ENCODE data around the gene CRIP3.

CRIP3 gene

DNA sequence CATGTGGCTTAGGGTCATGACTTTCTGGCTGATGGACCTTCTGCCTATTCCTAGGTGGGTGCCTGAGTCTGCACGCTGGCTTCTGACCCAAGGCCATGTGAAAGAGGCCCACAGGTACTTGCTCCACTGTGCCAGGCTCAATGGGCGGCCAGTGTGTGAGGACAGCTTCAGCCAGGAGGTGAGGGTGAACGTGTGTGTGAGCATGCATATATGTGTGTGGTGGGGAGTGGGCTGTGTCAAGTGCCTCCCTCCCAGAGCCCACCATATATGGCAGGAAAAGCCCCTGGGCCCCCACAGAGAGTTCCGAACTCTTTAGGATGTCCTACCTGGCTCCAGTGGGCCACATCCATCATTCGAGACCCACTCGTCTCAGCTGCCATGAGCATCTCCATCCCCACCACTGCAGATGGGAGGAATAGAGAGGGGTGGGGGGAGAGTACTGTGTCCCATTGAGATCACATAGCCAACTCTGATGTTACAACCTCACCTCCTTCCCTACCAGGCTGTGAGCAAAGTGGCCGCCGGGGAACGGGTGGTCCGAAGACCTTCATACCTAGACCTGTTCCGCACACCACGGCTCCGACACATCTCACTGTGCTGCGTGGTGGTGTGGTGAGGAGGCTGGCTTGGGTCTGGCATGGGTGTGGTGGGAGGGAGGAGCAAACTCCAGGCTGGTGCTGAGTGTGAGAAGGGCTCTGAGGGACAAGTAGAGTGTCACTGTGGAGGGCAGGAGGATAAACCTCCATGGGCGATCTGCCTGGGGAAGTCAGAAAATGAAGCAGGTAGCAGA lies 7.3 kb downstream of the CRIP3 start:
- no peaks in the 10 kb centered on the region for H3K9me3 Mint-ChIP-seq
- H3K27ac Mint-ChIP-seq = no peak overlapping the region
- intact Hi-C loops (cut with micrococcal nuclease) = no loop called here
- peaks cover 23% of the 10 kb centered on the region for H3K27me3 Mint-ChIP-seq
- no peaks in the 10 kb centered on the region for H3K36me3 Mint-ChIP-seq (ENCODE audit: low read depth)
- no peak overlapping the region for H3K4me3 Mint-ChIP-seq
- H3K4me1 Mint-ChIP-seq (ENCODE audit: low read depth) = peaks cover 7% of the 10 kb centered on the region

DNA sequence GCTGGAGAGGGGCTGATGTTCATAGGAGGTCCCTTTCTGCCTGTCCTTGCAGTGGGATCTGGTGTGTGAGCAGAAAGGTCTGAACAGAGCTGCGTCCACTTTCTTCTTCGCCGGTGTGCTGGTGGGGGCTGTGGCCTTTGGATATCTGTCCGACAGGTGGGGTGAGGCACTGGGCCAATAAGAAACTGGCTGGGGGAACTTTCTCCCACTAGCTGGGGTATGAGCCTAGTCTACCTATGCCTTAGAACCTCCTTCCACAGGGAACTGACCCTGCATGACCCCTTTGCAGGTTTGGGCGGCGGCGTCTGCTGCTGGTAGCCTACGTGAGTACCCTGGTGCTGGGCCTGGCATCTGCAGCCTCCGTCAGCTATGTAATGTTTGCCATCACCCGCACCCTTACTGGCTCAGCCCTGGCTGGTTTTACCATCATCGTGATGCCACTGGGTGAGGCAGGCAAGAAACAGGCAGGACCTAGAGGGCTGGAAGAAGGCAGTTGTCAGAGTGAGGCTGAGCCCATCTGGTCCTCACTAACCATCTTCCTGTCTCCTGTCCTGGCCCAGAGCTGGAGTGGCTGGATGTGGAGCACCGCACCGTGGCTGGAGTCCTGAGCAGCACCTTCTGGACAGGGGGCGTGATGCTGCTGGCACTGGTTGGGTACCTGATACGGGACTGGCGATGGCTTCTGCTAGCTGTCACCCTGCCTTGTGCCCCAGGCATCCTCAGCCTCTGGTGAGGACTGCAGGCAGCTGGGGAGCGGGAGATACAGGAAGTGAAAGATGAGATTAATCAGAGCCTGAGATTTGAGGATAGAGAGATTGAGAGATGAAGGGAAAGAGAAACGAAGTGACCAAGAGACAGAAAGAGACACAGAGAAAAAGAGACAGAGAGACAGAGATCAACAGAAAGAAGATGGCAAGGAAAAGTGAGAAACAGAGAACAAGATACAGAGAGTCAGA lies 9.0 kb downstream of the CRIP3 start:
- H3K27ac Mint-ChIP-seq = no peak overlapping the region
- no peaks in the 10 kb centered on the region for H3K9me3 Mint-ChIP-seq
- intact Hi-C loops (cut with micrococcal nuclease) = no loop called here
- H3K4me1 Mint-ChIP-seq (ENCODE audit: low read depth) = peaks cover 7% of the 10 kb centered on the region
- H3K27me3 Mint-ChIP-seq = peaks cover 23% of the 10 kb centered on the region
- no peaks in the 10 kb centered on the region for H3K36me3 Mint-ChIP-seq (ENCODE audit: low read depth)
- H3K4me3 Mint-ChIP-seq = no peak overlapping the region

DNA sequence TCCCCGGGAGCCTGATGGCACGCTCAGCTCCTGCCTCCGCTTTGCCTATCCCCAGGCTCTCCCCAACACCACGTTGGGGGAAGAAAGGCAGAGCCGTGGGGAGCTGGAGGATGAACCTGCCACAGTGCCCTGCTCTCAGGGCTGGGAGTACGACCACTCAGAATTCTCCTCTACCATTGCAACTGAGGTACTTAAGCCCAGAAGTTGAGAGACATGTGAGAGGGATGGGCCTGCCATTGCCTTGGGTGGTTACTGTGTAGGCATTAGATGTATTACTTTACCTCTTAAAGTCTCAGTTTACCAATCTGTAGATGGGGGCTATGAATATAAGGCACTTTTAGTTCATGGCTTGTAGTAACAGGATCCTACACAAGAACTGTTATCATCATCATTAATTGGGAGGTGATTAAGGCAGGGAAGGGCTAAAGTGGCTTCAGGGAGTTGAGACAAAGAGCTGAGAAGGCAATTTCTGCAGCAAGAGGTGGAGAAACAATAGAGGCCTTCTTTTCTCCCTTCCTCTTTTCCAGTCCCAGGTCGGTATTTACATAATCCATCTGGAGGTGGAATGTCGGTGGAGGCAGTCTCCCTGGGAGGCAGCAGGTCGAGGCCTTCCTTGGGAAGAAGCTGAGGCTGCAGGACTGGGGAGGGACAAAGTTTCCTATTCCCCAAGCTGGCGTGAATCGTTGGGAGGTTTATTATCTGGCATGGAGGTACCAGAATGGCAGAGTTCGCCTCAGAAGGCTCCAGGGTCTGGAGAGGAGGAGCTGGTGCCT lies 9.9 kb downstream of the CRIP3 start:
- H3K27ac Mint-ChIP-seq = no peak overlapping the region
- intact Hi-C loops (cut with micrococcal nuclease) = no loop called here
- peaks cover 23% of the 10 kb centered on the region for H3K27me3 Mint-ChIP-seq
- no peak overlapping the region for H3K4me3 Mint-ChIP-seq
- H3K9me3 Mint-ChIP-seq = no peaks in the 10 kb centered on the region
- peaks cover 7% of the 10 kb centered on the region for H3K4me1 Mint-ChIP-seq (ENCODE audit: low read depth)
- no peaks in the 10 kb centered on the region for H3K36me3 Mint-ChIP-seq (ENCODE audit: low read depth)

DNA sequence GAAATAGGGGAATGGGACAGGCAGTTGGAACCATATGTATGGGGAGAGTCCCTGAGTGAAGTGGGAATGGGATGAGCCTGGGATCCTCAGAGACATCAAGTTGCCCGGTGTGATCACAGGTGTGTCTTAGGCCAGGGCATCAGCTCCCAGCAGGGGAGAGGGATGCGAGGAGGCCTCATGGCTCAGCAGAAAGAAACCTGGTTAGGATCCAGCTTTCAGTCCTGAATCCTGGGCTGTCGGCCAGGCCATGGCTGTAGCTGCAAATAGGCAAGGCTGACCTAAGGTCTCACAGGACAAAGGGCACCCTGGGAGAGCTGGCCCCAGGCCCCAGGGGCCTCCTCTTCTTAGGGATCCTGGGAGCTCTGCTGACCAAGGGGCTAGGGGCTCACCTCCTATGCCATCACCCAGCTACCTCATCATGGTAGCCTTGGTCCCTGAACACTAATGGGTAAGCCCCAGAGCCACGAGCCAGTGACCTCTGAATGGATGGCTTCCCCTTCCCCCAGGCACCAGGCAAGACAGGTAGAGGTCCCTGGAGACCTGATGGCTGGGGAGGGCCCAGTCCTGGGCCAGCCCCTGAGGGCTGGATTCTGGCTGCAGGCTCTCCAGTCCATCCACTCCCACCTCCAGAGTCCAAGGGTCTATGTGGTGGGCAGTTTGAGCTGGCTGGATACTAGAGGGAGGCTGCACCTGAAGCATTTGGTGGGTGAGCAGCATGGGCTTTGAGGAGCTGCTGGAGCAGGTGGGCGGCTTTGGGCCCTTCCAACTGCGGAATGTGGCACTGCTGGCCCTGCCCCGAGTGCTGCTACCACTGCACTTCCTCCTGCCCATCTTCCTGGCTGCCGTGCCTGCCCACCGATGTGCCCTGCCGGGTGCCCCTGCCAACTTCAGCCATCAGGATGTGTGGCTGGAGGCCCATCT lies 10.7 kb downstream of the CRIP3 start, which contains the start of gene SLC22A7:
Gene SLC22A7, plus strand, starts transcription at position 617 of the 921 bp plus-strand sequence. Its CDS starts 99 bp downstream, at position 716.
- no peaks in the 10 kb centered on the region for H3K36me3 Mint-ChIP-seq (ENCODE audit: low read depth)
- H3K27ac Mint-ChIP-seq = no peak within 1 kb of the TSS
- peaks cover 23% of the 10 kb centered on the region for H3K27me3 Mint-ChIP-seq
- peaks cover 7% of the 10 kb centered on the region for H3K4me1 Mint-ChIP-seq (ENCODE audit: low read depth)
- intact Hi-C loops (cut with micrococcal nuclease) = no loop called here
- no peak within 1 kb of the TSS for H3K4me3 Mint-ChIP-seq
- no peaks in the 10 kb centered on the region for H3K9me3 Mint-ChIP-seq

DNA sequence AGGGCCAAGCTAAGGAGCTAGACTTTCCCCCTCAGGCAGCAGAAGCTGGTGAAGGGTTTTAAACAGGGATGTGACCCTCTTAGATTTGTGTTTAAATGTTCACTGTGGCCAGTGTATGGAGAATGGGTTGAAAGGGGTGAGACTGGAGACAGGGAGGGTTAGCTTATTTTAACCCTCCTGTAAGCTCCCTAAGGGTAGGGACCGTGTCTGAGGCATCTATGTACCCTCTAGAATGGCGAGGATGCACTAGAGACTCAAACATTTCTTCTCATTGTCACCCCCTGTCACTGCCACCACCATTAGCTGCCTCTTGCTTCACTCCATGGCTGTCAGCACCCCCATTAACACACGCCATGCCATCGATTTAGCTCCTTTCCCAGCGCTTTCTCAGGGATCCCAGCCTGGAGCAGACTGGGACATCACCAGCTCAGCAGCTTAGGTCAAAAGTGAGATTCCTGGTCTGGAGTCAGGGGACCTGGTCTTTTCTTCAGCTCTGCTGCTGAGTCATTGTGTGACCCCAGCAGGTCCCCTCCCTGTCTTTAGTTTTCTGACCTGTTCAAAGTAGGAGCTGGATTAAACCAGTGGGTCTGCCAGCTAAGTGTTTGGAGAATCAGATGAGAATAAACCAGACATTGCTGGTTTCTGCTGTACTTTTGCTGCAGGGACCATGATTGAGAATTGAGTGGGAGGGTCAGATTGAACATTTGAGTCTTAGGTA lies 11.7 kb downstream of the CRIP3 start:
- Mint-ChIP-seq H3K27ac (no peak overlapping the region), H3K27me3 (peaks cover 21% of the 10 kb centered on the region), H3K36me3 (ENCODE audit: low read depth) (no peaks in the 10 kb centered on the region), H3K4me3 (no peak overlapping the region), H3K9me3 (no peaks in the 10 kb centered on the region), H3K4me1 (ENCODE audit: low read depth) (peaks cover 7% of the 10 kb centered on the region)
- intact Hi-C loops (cut with micrococcal nuclease) = no loop called here

DNA sequence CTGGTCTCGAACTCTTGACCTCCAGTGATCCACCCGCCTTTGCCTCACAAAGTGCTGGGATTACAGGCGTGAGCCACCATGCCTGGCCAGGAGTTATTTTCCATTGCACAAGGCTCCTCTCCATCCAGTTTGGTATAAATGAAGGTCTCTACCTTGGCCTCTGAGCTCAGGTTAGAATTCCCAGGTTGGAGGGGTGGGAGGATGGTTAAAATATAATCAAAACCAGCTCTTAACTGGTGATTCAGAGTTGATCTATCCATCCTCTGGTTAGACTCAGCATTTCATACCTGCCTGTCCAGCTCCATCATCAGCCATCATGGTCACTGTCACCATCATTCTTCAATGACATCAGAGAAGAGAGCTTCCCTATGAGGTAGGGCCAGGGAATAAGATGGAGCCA lies 13.2 kb downstream of the CRIP3 start:
- peaks cover 7% of the 10 kb centered on the region for H3K4me1 Mint-ChIP-seq (ENCODE audit: low read depth)
- intact Hi-C loops (cut with micrococcal nuclease) = no loop called here
- H3K9me3 Mint-ChIP-seq = no peaks in the 10 kb centered on the region
- no peaks in the 10 kb centered on the region for H3K36me3 Mint-ChIP-seq (ENCODE audit: low read depth)
- no peak overlapping the region for H3K27ac Mint-ChIP-seq
- H3K27me3 Mint-ChIP-seq = peaks cover 19% of the 10 kb centered on the region
- no peak overlapping the region for H3K4me3 Mint-ChIP-seq

DNA sequence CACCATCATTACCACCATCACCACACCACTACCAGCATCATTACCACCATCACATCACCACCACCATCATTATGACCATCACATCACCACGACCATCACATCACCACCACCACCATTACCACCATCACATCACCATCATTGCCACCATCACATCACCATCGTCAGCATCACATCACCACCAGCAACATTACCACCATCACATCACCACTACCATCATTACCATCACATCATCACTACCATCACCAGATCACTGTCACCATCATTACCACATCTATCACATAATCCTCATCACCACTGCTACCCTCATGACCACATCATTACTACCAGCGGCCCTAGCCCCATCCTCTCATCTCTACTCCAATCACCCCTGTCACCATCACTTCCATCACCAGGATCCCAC lies 14.1 kb downstream of the CRIP3 start:
- no peak overlapping the region for H3K4me3 Mint-ChIP-seq
- H3K27ac Mint-ChIP-seq = no peak overlapping the region
- H3K27me3 Mint-ChIP-seq = peaks cover 13% of the 10 kb centered on the region
- no peaks in the 10 kb centered on the region for H3K36me3 Mint-ChIP-seq (ENCODE audit: low read depth)
- no peaks in the 10 kb centered on the region for H3K4me1 Mint-ChIP-seq (ENCODE audit: low read depth)
- intact Hi-C loops (cut with micrococcal nuclease) = no loop called here
- H3K9me3 Mint-ChIP-seq = no peaks in the 10 kb centered on the region

DNA sequence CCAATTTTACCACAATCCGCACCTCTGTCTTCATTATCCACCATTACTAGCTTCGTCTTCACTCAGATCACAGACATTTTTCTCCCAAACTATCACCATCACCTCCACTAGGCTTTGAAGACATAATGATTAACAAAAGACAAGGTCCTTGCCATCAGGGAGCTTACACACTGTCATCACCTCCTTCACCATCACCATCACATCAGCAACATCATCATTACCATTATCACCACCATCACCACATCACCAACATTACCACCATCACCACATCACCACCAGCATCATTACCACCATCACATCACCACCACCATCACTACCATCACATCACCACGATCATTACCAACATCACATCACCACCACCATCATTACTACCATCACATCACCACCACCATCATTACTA lies 14.9 kb downstream of the CRIP3 start:
- Mint-ChIP-seq H3K27me3 (peaks cover 11% of the 10 kb centered on the region), H3K4me3 (no peak overlapping the region), H3K9me3 (no peaks in the 10 kb centered on the region), H3K4me1 (ENCODE audit: low read depth) (no peaks in the 10 kb centered on the region), H3K36me3 (ENCODE audit: low read depth) (no peaks in the 10 kb centered on the region), H3K27ac (no peak overlapping the region)
- intact Hi-C loops (cut with micrococcal nuclease) = no loop called here

DNA sequence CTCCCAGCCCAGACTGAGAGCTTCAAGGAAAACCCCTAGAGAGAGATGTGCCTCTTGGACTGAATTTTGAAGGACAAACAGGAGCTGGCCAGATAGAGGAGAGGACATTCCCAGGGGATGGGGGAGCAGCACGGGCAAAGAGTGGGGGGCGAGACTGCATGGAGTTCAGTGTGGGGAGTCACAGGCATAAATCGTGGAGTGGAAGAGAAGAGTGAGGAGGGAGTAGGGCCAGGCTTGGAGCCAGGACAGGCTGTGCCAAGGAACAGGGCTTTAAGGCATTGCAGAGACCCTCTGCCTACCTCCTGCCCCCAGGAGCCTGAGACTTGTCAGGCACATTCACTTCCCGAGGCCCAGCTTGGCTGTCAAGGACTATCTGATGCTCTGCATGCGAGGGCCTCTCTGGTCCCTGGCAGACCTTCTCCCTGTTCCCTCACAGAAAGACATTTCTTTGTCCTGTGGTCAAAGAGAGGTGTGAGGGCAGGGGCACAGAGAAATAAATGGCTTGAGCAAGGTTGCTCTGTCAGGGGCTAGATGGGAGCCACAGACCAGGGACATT lies 15.8 kb downstream of the CRIP3 start:
- no peak overlapping the region for H3K4me3 Mint-ChIP-seq
- H3K9me3 Mint-ChIP-seq = no peaks in the 10 kb centered on the region
- H3K27ac Mint-ChIP-seq = no peak overlapping the region
- no peaks in the 10 kb centered on the region for H3K36me3 Mint-ChIP-seq (ENCODE audit: low read depth)
- peaks cover 11% of the 10 kb centered on the region for H3K27me3 Mint-ChIP-seq
- intact Hi-C loops (cut with micrococcal nuclease) = no loop called here
- H3K4me1 Mint-ChIP-seq (ENCODE audit: low read depth) = no peaks in the 10 kb centered on the region

DNA sequence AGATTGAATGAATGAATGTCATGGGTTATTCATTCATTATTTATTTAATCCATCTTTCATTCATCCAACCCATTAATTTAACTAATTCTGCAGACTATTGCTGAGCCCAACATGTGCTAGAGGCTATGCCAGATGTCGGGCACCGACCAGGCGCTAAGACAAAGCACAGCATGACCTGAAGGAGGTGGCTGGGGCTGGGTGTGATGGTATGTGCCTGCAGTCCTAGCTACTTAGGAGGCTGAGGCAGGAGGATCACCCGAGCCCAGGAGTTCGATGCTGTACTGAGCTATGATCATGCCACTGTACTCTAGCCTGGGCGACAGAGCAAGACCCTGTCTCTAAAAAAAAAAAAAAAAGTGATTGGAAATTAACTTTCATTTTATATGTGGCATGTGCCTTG lies 16.3 kb downstream of the CRIP3 start:
- intact Hi-C loops (cut with micrococcal nuclease) = no loop called here
- Mint-ChIP-seq H3K4me1 (ENCODE audit: low read depth) (no peaks in the 10 kb centered on the region), H3K27me3 (peaks cover 13% of the 10 kb centered on the region)

DNA sequence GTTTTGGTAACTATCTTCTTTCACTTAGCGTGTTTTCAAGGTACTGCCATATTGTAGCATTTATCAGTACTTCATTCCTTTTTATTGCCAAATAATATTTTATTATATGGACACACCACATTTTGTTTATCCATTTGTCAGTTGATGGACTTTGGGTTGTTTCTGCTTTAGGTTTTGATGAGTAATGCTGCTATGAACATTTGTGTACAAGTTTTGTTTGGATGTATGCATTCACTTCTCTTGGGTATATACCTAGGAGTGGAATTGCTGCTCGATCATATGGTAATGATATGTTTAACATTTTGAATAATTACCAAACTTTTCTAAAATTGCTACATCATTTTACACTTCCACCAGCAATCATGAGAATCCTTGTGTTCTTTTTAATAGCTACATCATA lies 16.9 kb downstream of the CRIP3 start:
- H3K4me1 Mint-ChIP-seq (ENCODE audit: low read depth) = no peaks in the 10 kb centered on the region

More for the DNA sequence above, 16.3 kb downstream of the CRIP3 start:
- Mint-ChIP-seq H3K36me3 (ENCODE audit: low read depth) (no peaks in the 10 kb centered on the region), H3K4me3 (no peak overlapping the region), H3K9me3 (no peaks in the 10 kb centered on the region), H3K27ac (no peak overlapping the region)

DNA sequence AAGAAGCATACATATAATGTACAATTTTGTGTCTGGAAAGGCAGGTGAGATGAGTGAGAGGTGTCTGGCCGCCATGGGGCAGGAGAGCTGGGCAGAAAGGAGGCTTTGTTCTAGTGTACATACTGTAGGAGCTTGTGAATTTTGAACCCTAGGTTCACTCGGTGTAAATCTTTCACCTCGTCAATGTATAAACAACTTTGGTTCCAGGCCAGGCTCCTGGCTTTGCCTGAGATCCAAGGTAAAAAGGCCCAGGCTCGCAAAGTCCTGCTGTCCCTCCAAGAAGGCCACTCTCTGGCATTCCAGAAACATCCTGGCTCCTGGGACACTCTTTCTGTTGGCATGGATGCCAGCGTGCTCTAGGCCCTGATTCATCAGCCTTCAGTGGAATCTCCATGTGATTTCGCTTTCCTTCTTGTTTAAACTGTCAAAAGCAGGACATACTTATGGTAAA lies 17.7 kb downstream of the CRIP3 start:
- Mint-ChIP-seq H3K27me3 (peaks cover 22% of the 10 kb centered on the region), H3K9me3 (no peaks in the 10 kb centered on the region), H3K4me1 (ENCODE audit: low read depth) (no peaks in the 10 kb centered on the region), H3K27ac (no peak overlapping the region), H3K4me3 (no peak overlapping the region), H3K36me3 (ENCODE audit: low read depth) (no peaks in the 10 kb centered on the region)
- intact Hi-C loops (cut with micrococcal nuclease) = no loop called here

More for the DNA sequence above, 16.9 kb downstream of the CRIP3 start:
- no peak overlapping the region for H3K27ac Mint-ChIP-seq
- H3K36me3 Mint-ChIP-seq (ENCODE audit: low read depth) = no peaks in the 10 kb centered on the region
- no peaks in the 10 kb centered on the region for H3K9me3 Mint-ChIP-seq
- peaks cover 16% of the 10 kb centered on the region for H3K27me3 Mint-ChIP-seq
- intact Hi-C loops (cut with micrococcal nuclease) = no loop called here
- H3K4me3 Mint-ChIP-seq = no peak overlapping the region
